ENCODE results near the gene PPIP5K2.

DNA sequence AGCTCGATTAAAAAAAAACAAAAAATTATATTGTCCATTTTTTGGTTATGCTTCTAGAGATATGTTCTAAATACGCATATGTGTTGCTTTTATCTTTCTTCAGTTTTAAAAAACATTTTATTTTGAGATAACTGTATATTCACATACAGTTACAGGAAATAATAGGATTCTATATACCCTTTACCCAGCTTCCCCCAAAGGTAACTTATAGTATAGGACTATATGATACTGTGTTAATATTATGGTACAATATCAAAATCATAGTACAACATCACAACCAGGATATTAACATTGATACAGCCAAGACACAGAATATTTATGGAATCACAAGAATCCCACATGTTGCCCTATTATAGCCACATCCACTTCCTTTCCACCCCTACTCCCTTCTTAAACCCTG lies 129.0 kb downstream of the PPIP5K2 start:
- TF ChIP-seq, protein P1, sequence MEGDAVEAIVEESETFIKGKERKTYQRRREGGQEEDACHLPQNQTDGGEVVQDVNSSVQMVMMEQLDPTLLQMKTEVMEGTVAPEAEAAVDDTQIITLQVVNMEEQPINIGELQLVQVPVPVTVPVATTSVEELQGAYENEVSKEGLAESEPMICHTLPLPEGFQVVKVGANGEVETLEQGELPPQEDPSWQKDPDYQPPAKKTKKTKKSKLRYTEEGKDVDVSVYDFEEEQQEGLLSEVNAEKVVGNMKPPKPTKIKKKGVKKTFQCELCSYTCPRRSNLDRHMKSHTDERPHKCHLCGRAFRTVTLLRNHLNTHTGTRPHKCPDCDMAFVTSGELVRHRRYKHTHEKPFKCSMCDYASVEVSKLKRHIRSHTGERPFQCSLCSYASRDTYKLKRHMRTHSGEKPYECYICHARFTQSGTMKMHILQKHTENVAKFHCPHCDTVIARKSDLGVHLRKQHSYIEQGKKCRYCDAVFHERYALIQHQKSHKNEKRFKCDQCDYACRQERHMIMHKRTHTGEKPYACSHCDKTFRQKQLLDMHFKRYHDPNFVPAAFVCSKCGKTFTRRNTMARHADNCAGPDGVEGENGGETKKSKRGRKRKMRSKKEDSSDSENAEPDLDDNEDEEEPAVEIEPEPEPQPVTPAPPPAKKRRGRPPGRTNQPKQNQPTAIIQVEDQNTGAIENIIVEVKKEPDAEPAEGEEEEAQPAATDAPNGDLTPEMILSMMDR (IDR thresholded peaks at IDR 0.05; ENCODE audit: poor library complexity, severe bottlenecking): no peak
- no peak for TF ChIP-seq POLR2AphosphoS5 (IDR thresholded peaks at IDR 0.05)
- no peak for TF ChIP-seq EP300 (conservative IDR thresholded peaks at IDR 0.05; ENCODE audit: poor library complexity, severe bottlenecking)
- no peak for TF ChIP-seq EZH2 (IDR thresholded peaks at IDR 0.05; ENCODE audit: borderline replicate concordance, insufficient read depth, low read length, poor library complexity, severe bottlenecking)
- TF ChIP-seq SMC3 (conservative IDR thresholded peaks at IDR 0.05; ENCODE audit: poor library complexity): no peak
- TF ChIP-seq, protein P2, sequence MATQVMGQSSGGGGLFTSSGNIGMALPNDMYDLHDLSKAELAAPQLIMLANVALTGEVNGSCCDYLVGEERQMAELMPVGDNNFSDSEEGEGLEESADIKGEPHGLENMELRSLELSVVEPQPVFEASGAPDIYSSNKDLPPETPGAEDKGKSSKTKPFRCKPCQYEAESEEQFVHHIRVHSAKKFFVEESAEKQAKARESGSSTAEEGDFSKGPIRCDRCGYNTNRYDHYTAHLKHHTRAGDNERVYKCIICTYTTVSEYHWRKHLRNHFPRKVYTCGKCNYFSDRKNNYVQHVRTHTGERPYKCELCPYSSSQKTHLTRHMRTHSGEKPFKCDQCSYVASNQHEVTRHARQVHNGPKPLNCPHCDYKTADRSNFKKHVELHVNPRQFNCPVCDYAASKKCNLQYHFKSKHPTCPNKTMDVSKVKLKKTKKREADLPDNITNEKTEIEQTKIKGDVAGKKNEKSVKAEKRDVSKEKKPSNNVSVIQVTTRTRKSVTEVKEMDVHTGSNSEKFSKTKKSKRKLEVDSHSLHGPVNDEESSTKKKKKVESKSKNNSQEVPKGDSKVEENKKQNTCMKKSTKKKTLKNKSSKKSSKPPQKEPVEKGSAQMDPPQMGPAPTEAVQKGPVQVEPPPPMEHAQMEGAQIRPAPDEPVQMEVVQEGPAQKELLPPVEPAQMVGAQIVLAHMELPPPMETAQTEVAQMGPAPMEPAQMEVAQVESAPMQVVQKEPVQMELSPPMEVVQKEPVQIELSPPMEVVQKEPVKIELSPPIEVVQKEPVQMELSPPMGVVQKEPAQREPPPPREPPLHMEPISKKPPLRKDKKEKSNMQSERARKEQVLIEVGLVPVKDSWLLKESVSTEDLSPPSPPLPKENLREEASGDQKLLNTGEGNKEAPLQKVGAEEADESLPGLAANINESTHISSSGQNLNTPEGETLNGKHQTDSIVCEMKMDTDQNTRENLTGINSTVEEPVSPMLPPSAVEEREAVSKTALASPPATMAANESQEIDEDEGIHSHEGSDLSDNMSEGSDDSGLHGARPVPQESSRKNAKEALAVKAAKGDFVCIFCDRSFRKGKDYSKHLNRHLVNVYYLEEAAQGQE (IDR thresholded peaks at IDR 0.05; ENCODE audit: borderline replicate concordance): no peak
- no peak for TF ChIP-seq TAF1 (IDR thresholded peaks at IDR 0.05; ENCODE audit: low read depth)
- TF ChIP-seq MXI1 (conservative IDR thresholded peaks at IDR 0.05; ENCODE audit: poor library complexity, severe bottlenecking): no peak
